A673 (cell line): Measurements from ENCODE around the gene FKBP8. TPM values are rescaled to one million over a fixed set of nuclear protein-coding genes. Genes with fewer than 3 reads are reported as not detected.
A peak's percentile ranks its signal among the peaks of the same experiment; 100 is the strongest.

Experiments
- BruUV-seq: library from RNA; stranded (reverse); fragments of 400-500 nt; replicated peaks from 2 replicates; lab custom pipeline; 2021; lab: Mats Ljungman, UMichigan
- CTCF ChIA-PET: fragments of 300-600 bp; sonication (Branson Sonifier 250); formaldehyde crosslinking; loops from one replicate; lab custom pipeline; 2022; ENCODE audit warnings: antibody characterized with exemption; lab: Charles Lee
- POLR2A ChIA-PET: fragments of 300-600 bp; sonication (Branson Sonifier 250); formaldehyde crosslinking; loops from one replicate; lab custom pipeline; 2022; ENCODE audit warnings: antibody characterized with exemption; ENCODE audit not compliant: low non-redundant PET; lab: Charles Lee
- DNase-seq: peaks from one replicate; pipeline ENCODE4 v3.0.0-alpha.2; 2015; ENCODE audit warnings: low spot score
- H3K27ac ChIP-seq: fragments of 200-600 bp; sonication (generic); 2 replicates; pipeline ENCODE4 v1.5.1; 2016; ENCODE audit warnings: mixed run types, low read depth, mild to moderate bottlenecking, mixed read lengths, antibody characterized with exemption, low read length; ENCODE audit not compliant: poor library complexity, severe bottlenecking
- H3K27me3 ChIP-seq: fragments of 200-600 bp; sonication (generic); replicated peaks from 2 replicates; pipeline ENCODE4 v1.6.1; 2017; ENCODE audit warnings: mixed run types, low read depth, mild to moderate bottlenecking, mixed read lengths, antibody characterized with exemption, low read length; ENCODE audit not compliant: insufficient read depth, poor library complexity
- H3K36me3 ChIP-seq: fragments of 200-600 bp; sonication (generic); 2 replicates; pipeline ENCODE4 v1.6.1; 2016; ENCODE audit warnings: mixed run types, mild to moderate bottlenecking, mixed read lengths, antibody characterized with exemption, low read length; ENCODE audit not compliant: insufficient read depth, poor library complexity, severe bottlenecking
- H3K4me1 ChIP-seq: fragments of 200-600 bp; sonication (generic); 2 replicates; pipeline ENCODE4 v1.6.1; 2017; ENCODE audit warnings: mixed run types, mild to moderate bottlenecking, mixed read lengths, antibody characterized with exemption, low read length; ENCODE audit not compliant: insufficient read depth, poor library complexity, severe bottlenecking
- H3K4me3 ChIP-seq: fragments of 200-600 bp; sonication (generic); 2 replicates; pipeline ENCODE4 v1.5.1; 2016; ENCODE audit warnings: low read depth, mixed run types, mild to moderate bottlenecking, mixed read lengths, low read length; ENCODE audit not compliant: poor library complexity, severe bottlenecking
- H3K9me3 ChIP-seq: fragments of 200-600 bp; sonication (generic); 2 replicates; pipeline ENCODE4 v1.6.1; 2016; ENCODE audit warnings: mixed run types, low read depth, mild to moderate bottlenecking, mixed read lengths, antibody characterized with exemption, low read length; ENCODE audit not compliant: poor library complexity, severe bottlenecking
- EZH2 ChIP-seq: fragments of 200-600 bp; sonication (generic); IDR thresholded peaks from 2 replicates; pipeline ENCODE4 v1.6.1; 2017; ENCODE audit warnings: borderline replicate concordance, low read depth, mild to moderate bottlenecking, mixed read lengths, antibody characterized with exemption, low read length; ENCODE audit not compliant: poor library complexity, severe bottlenecking
- intact Hi-C: fragments of 100-400 bp; cut with micrococcal nuclease; formaldehyde crosslinking; loops from one replicate; pipeline ENCODE4 v1.10.0; 2022; ENCODE audit not compliant: unreplicated experiment
- total RNA-seq: library from RNA; stranded (reverse); gene quantifications from 2 replicates; pipeline ENCODE4 v1.2.3, GENCODE V29; 2021
- TF ChIP-seq, protein P1 (sequence below): fragments of 300-800, 200-600 bp; sonication (generic); conservative IDR thresholded peaks from 2 replicates; pipeline ENCODE4 v1.5.1; 2017; ENCODE audit warnings: low read depth, mild to moderate bottlenecking, antibody characterized with exemption, low read length, moderate library complexity, mixed read lengths

FKBP8 gene
- total RNA-seq, 1 experiment from 2014 or later, result 210 TPM

- BruUV-seq, result no TSS peak
- H3K36me3 ChIP-seq, result peaks cover 47% of the 10 kb centered on the region
- no peak for TF ChIP-seq EZH2
- TF ChIP-seq, protein P1, sequence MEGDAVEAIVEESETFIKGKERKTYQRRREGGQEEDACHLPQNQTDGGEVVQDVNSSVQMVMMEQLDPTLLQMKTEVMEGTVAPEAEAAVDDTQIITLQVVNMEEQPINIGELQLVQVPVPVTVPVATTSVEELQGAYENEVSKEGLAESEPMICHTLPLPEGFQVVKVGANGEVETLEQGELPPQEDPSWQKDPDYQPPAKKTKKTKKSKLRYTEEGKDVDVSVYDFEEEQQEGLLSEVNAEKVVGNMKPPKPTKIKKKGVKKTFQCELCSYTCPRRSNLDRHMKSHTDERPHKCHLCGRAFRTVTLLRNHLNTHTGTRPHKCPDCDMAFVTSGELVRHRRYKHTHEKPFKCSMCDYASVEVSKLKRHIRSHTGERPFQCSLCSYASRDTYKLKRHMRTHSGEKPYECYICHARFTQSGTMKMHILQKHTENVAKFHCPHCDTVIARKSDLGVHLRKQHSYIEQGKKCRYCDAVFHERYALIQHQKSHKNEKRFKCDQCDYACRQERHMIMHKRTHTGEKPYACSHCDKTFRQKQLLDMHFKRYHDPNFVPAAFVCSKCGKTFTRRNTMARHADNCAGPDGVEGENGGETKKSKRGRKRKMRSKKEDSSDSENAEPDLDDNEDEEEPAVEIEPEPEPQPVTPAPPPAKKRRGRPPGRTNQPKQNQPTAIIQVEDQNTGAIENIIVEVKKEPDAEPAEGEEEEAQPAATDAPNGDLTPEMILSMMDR, result no peak
These were observed 33.0 kb upstream of the FKBP8 start for GRCh38 chr19:18576383-18576782.

GRCh38 chr19:18574691-18575291, 31.4 kb upstream of the FKBP8 start:
- CTCF ChIA-PET, result no interaction called here
- no peaks in the 10 kb centered on the region for H3K27me3 ChIP-seq
- no peak overlapping the region for H3K27ac ChIP-seq
- peaks cover 13% of the 10 kb centered on the region for H3K4me1 ChIP-seq
- intact Hi-C loops, result no loop called here
- no peaks in the 10 kb centered on the region for H3K9me3 ChIP-seq
- no peak overlapping the region for H3K4me3 ChIP-seq
- DNase-seq, result no peak
- BruUV-seq, result no TSS peak
- H3K36me3 ChIP-seq, result peaks cover 50% of the 10 kb centered on the region
- TF ChIP-seq, protein P1, result no peak
- no peak for TF ChIP-seq EZH2
- POLR2A ChIA-PET, result no interaction called here

More at GRCh38 chr19:18576383-18576782, 33.0 kb upstream of the FKBP8 start:
- Histone ChIP-seq H3K9me3 (no peaks in the 10 kb centered on the region), H3K4me3 (no peak overlapping the region), H3K4me1 (peaks cover 13% of the 10 kb centered on the region), H3K27ac (no peak overlapping the region), H3K27me3 (no peaks in the 10 kb centered on the region)
- intact Hi-C loops, result no loop called here
- DNase-seq, result no peak
- ChIA-PET CTCF (no interaction called here), POLR2A (interaction anchor here (0.6 kb wide), 1 partner anchor 139 kb away, joined by 3 read pairs; no protein-coding TSS in a partner anchor)

- intact Hi-C loops, result no loop called here
- TF ChIP-seq, protein P1, result no peak
- no peak for TF ChIP-seq EZH2
- ChIA-PET POLR2A (interaction anchor here (0.6 kb wide), 2 partner anchors 15 to 286 kb away, joined by 3 to 10 read pairs; no protein-coding TSS in a partner anchor), CTCF (interaction anchor here (0.7 to 1.9 kb wide), 3 partner anchors 18 to 52 kb away, joined by 3 to 7 read pairs (median 6); partner anchors contain the start of gene REX1BD)
- Histone ChIP-seq H3K27ac (peak within 1 kb of the TSS; percentile 94), H3K4me3 (peak within 1 kb of the TSS; percentile 85), H3K36me3 (peaks cover 66% of the 10 kb centered on the region), H3K27me3 (no peaks in the 10 kb centered on the region), H3K4me1 (peaks cover 13% of the 10 kb centered on the region), H3K9me3 (no peaks in the 10 kb centered on the region)
- peak; percentile 99 for DNase-seq
- BruUV-seq, result no TSS peak
These were observed 28.4 kb upstream of the FKBP8 start, which contains the start of gene UBA52 for GRCh38 chr19:18571564-18572344. UBA52 (plus strand) TSS chr19:18571857; CDS start chr19:18573301, 1,444 bp downstream.
